HEK293T (cell line): Measurements from ENCODE around the gene MRPL57.

Experiments used
- CTCF ChIA-PET: fragments of 350-600 bp; formaldehyde crosslinking; extraction: SDS; loops from one replicate; lab custom pipeline; 2021; ENCODE audit warnings: antibody characterized with exemption, inconsistent platforms; lab: Yijun Ruan, JAX
- POLR2A ChIA-PET: fragments of 350-600 bp; formaldehyde crosslinking; extraction: SDS; loops from one replicate; lab custom pipeline; 2020; ENCODE audit warnings: antibody characterized with exemption, inconsistent platforms; lab: Yijun Ruan, JAX
- DNase-seq: peaks from one replicate; pipeline ENCODE4 v3.0.0; 2012; ENCODE audit warnings: mixed read lengths; ENCODE audit errors: extremely low spot score
- ARNT ChIP-seq: fragments of 450-650 bp; IDR thresholded peaks from 2 replicates; pipeline ENCODE4 v1.6.1; 2017; ENCODE audit warnings: mild to moderate bottlenecking
- BHLHE40 ChIP-seq: fragments of 450-650 bp; IDR thresholded peaks from 2 replicates; pipeline ENCODE4 v1.6.1; 2016; ENCODE audit warnings: mild to moderate bottlenecking, moderate library complexity, borderline replicate concordance
- CTBP1 ChIP-seq: fragments of 450-650 bp; IDR thresholded peaks from 2 replicates; pipeline ENCODE4 v1.6.1; 2016; ENCODE audit warnings: borderline replicate concordance
- ELF4 ChIP-seq: fragments of 450-650 bp; IDR thresholded peaks from 2 replicates; pipeline ENCODE4 v1.6.1; 2017; ENCODE audit warnings: antibody characterized with exemption
- FOXA1 ChIP-seq: fragments of 450-650 bp; IDR thresholded peaks from 2 replicates; pipeline ENCODE4 v1.6.1; 2016; ENCODE audit warnings: mild to moderate bottlenecking
- FOXK2 ChIP-seq: fragments of 450-650 bp; IDR thresholded peaks from 2 replicates; pipeline ENCODE4 v1.6.1; 2016; ENCODE audit warnings: mild to moderate bottlenecking
- FOXM1 ChIP-seq: fragments of 450-650 bp; IDR thresholded peaks from 2 replicates; pipeline ENCODE4 v1.6.1; 2017; ENCODE audit warnings: mild to moderate bottlenecking, borderline replicate concordance
- HDGF ChIP-seq: fragments of 450-650 bp; IDR thresholded peaks from 2 replicates; pipeline ENCODE4 v1.6.1; 2017; ENCODE audit warnings: antibody characterized with exemption, borderline replicate concordance
- L3MBTL2 ChIP-seq: fragments of 450-650 bp; conservative IDR thresholded peaks from 2 replicates; pipeline ENCODE4 v1.6.1; 2016; ENCODE audit warnings: mild to moderate bottlenecking
- LEF1 ChIP-seq: fragments of 450-650 bp; IDR thresholded peaks from 2 replicates; pipeline ENCODE4 v1.6.1; 2017; ENCODE audit warnings: mild to moderate bottlenecking, borderline replicate concordance
- NFRKB ChIP-seq: fragments of 450-650 bp; IDR thresholded peaks from 2 replicates; pipeline ENCODE4 v1.6.1; 2016; ENCODE audit warnings: mild to moderate bottlenecking, moderate library complexity
- PKNOX1 ChIP-seq: fragments of 450-650 bp; IDR thresholded peaks from 2 replicates; pipeline ENCODE4 v1.6.1; 2016
- SP1 ChIP-seq: fragments of 450-650 bp; IDR thresholded peaks from 2 replicates; pipeline ENCODE4 v1.6.1; 2017
- SUZ12 ChIP-seq: fragments of 450-650 bp; IDR thresholded peaks from 2 replicates; pipeline ENCODE4 v1.6.1; 2016; ENCODE audit warnings: mild to moderate bottlenecking
- TARDBP ChIP-seq: fragments of 450-650 bp; IDR thresholded peaks from 2 replicates; pipeline ENCODE4 v1.6.1; 2016
- ZNF384 ChIP-seq: fragments of 450-650 bp; IDR thresholded peaks from 2 replicates; pipeline ENCODE4 v1.6.1; 2016

Gene MRPL57

GRCh38 chr13:21138561-21138960 is 37.9 kb upstream of the MRPL57 start:
- CTCF ChIA-PET: no interaction called here
- POLR2A ChIA-PET: no interaction called here

GRCh38 chr13:21139374-21139773 is 37.1 kb upstream of the MRPL57 start:
- POLR2A ChIA-PET: no interaction called here
- TF ChIP-seq ZNF384: no peak
- TF ChIP-seq FOXA1: no peak
- no peak for TF ChIP-seq BHLHE40
- TF ChIP-seq ELF4: no peak
- TF ChIP-seq L3MBTL2: no peak
- no peak for TF ChIP-seq TARDBP
- no peak for TF ChIP-seq NFRKB
- TF ChIP-seq LEF1: no peak
- CTCF ChIA-PET: no interaction called here
- no peak for DNase-seq

More at GRCh38 chr13:21138561-21138960, 37.9 kb upstream of the MRPL57 start:
- no peak for DNase-seq
- TF ChIP-seq ARNT (no peak), PKNOX1 (no peak), HDGF (no peak), ELF4 (no peak), FOXA1 (no peak), FOXM1 (no peak), L3MBTL2 (no peak), LEF1 (no peak), BHLHE40 (no peak), CTBP1 (no peak), SUZ12 (no peak), TARDBP (no peak)

- TF ChIP-seq ELF4 (no peak), ZNF384 (no peak), SUZ12 (no peak), FOXM1 (no peak), TARDBP (no peak), FOXA1 (no peak), NFRKB (no peak), LEF1 (no peak), L3MBTL2 (no peak), HDGF (no peak), FOXK2 (no peak), PKNOX1 (no peak), BHLHE40 (no peak), SP1 (no peak), ARNT (no peak), CTBP1 (no peak)
- no peak for DNase-seq
- ChIA-PET CTCF (no interaction called here), POLR2A (no interaction called here)
Measured at GRCh38 chr13:21142766-21143165, 33.7 kb upstream of the MRPL57 start.

GRCh38 chr13:21147827-21148226 is 28.6 kb upstream of the MRPL57 start:
- TF ChIP-seq TARDBP: no peak
- TF ChIP-seq SUZ12: no peak
- no peak for TF ChIP-seq ELF4
- no peak for TF ChIP-seq PKNOX1
- no peak for TF ChIP-seq FOXK2
- TF ChIP-seq L3MBTL2: no peak
- TF ChIP-seq FOXA1: no peak
- TF ChIP-seq SP1: no peak
- TF ChIP-seq NFRKB: no peak
- no peak for TF ChIP-seq FOXM1
- TF ChIP-seq ARNT: no peak
- TF ChIP-seq CTBP1: no peak
- no peak for TF ChIP-seq BHLHE40
- TF ChIP-seq ZNF384: no peak
- no peak for TF ChIP-seq HDGF
- TF ChIP-seq LEF1: no peak
- ChIA-PET CTCF (interaction anchor here (0.5 kb wide), 1 partner anchor 1737 kb away, joined by 3 read pairs; no protein-coding TSS in a partner anchor), POLR2A (interaction anchor here (2.1 kb wide), 1 partner anchor 29 kb away, joined by 8 read pairs; the partner anchor contains the start of genes MRPL57 and SKA3)
- DNase-seq: no peak

- no peak for DNase-seq
- no peak for TF ChIP-seq SUZ12
- TF ChIP-seq ZNF384: no peak
- no peak for TF ChIP-seq NFRKB
- TF ChIP-seq ARNT: no peak
- no peak for TF ChIP-seq FOXM1
- no peak for TF ChIP-seq ELF4
- TF ChIP-seq L3MBTL2: no peak
- TF ChIP-seq TARDBP: no peak
- no peak for TF ChIP-seq PKNOX1
- TF ChIP-seq SP1: no peak
- TF ChIP-seq BHLHE40: no peak
- no peak for TF ChIP-seq FOXA1
- POLR2A ChIA-PET: interaction anchor here (0.6 to 2.1 kb wide), 2 partner anchors 28 to 428 kb away, joined by 3 to 8 read pairs; partner anchors contain the start of genes MRPL57 and SKA3
- CTCF ChIA-PET: interaction anchor here (0.5 to 0.6 kb wide), 2 partner anchors 891 to 1736 kb away, joined by 3 read pairs; no protein-coding TSS in a partner anchor
Measured at GRCh38 chr13:21148557-21149258, 27.8 kb upstream of the MRPL57 start.
